ENCODE measurements around the gene TPD52L2. TPM values are rescaled to one million over a fixed set of nuclear protein-coding genes. Genes with fewer than 3 reads are reported as not detected.
A peak's percentile ranks its signal among the peaks of the same experiment; 100 is the strongest.

Gene TPD52L2
- total RNA-seq: 10 to 100 TPM; 39.3 to 42.0 TPM
- polyA plus RNA-seq: 10 to 100 TPM; 56.4 to 79.0 (median 68.3) TPM
- total RNA-seq: 19.2 to 57.4 (median 36.5) reads per million in 6 experiments

DNA sequence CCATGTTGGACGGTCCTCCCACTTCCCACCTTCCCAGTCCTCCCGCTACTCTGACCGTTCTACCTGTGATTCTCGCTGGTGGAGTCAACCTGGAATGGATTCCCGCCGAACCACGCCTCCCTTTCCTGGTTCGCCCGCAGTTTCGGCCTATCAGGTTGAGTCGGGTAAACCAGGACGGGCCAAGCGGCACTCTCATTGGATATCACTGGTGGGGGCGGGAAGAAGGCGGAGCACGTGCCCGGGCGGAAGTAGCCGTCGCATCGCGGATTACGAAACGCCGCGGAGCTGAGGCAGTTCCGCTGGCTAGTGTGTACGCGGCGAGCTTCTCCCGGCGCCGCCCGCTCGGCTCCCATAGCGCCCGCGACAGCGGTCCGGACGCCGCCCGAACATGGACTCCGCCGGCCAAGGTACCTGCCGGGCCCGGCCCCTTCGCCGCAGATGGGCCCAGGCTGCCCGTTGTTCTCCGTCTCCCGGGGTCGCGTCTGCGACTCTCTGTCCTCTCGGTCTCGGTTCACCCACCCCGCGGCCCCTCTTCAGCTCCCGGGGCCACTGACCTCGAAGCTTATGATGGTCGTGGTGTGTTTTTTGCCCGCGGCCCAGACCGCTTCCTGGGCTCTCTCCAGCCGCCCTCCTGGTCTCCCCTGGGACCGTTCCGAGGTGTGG, at the start of gene TPD52L2:
Gene TPD52L2, plus strand, starts transcription at position 293 of the 663 bp plus-strand sequence. Its CDS starts 96 bp downstream, at position 389.
- Mint-ChIP-seq H3K4me3 (peak within 1 kb of the TSS; percentile 87 to 99 (median 96)), H3K36me3 (peaks cover 0 to 26% (median 10%) of the 10 kb centered on the region in 3 donors)

GRCh38 chr20:63815615-63816253, 49.3 kb upstream of the TPD52L2 start:
- no peaks in the 10 kb centered on the region for H3K36me3 Mint-ChIP-seq
- H3K4me1 Mint-ChIP-seq: peaks cover 0 to 7% (median 1%) of the 10 kb centered on the region in 4 donors
- H3K27ac Mint-ChIP-seq: peak overlapping the region in 1 of 10 donors; percentile 79
- H3K27me3 Mint-ChIP-seq: no peaks in the 10 kb centered on the region
- ATAC-seq (no peak), DNase-seq (no peak)
- H3K4me3 Mint-ChIP-seq: peak overlapping the region in 1 of 10 donors; percentile 64
- H3K9me3 Mint-ChIP-seq: no peaks in the 10 kb centered on the region
- POLR2A ChIA-PET: no interaction called here

More for the DNA sequence above, at the start of gene TPD52L2:
- peaks cover 18 to 40% (median 37%) of the 10 kb centered on the region in 4 donors for H3K4me1 Mint-ChIP-seq
- POLR2A ChIA-PET: interaction anchor here (0.6 to 3.0 kb wide), 23 partner anchors 9 to 344 kb away, joined by 3 to 23 read pairs (median 5); partner anchors contain the start of genes ARFRP1, GMEB2, LIME1 and PPDPF
- no peaks in the 10 kb centered on the region for H3K9me3 Mint-ChIP-seq
- H3K27ac Mint-ChIP-seq: peak within 1 kb of the TSS; percentile 93 to 99 (median 95)
- ATAC-seq (peak; percentile 88 to 90), DNase-seq (peak; percentile 90 to 98 (median 96))
- no peaks in the 10 kb centered on the region for H3K27me3 Mint-ChIP-seq

DNA sequence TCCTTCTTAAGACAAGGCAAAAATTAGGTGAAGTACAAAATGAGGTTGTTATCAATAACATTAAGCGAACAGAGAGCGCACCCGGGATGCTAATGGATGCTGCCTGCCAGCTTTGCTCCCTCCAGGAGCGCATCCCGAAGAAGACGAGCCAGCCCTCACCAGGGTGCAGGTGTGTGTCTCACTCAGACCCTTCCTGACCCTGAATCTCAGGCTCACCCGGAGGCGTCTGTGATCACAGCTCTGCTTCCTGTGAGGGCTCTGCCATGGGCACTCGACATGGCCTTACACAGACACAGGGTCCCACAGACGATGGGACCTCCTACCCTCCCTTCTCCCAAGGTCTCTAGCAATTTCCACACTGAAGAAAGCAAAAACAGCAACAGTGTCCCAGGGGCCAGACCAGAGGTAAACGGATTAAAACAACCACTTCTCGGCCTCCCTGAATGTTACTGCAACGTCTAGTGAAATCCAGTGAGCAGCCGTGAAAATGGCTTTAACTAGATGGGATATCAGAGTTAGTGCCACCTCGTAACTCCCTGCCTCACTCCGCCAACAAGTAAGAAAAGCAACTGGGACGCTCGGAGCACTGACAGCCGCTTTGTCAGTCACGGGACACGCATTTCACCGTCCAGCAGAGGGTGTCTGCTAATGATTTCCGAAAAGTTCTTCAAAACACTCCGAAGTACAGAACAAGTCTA, 45.7 kb upstream of the TPD52L2 start:
- Mint-ChIP-seq H3K27ac (peak overlapping the region in 8 of 10 donors; percentile 30 to 82 (median 62)), H3K4me3 (peak overlapping the region in 6 of 10 donors; percentile 0 to 57 (median 26)), H3K36me3 (no peaks in the 10 kb centered on the region), H3K27me3 (peaks cover 3 to 12% (median 4%) of the 10 kb centered on the region in 5 donors), H3K9me3 (no peaks in the 10 kb centered on the region), H3K4me1 (peaks cover 0 to 7% (median 1%) of the 10 kb centered on the region in 4 donors)
- POLR2A ChIA-PET: interaction anchor here (0.6 kb wide), 1 partner anchor 26 kb away, joined by 3 read pairs; no protein-coding TSS in a partner anchor
- DNase-seq (no peak), ATAC-seq (no peak)

DNA sequence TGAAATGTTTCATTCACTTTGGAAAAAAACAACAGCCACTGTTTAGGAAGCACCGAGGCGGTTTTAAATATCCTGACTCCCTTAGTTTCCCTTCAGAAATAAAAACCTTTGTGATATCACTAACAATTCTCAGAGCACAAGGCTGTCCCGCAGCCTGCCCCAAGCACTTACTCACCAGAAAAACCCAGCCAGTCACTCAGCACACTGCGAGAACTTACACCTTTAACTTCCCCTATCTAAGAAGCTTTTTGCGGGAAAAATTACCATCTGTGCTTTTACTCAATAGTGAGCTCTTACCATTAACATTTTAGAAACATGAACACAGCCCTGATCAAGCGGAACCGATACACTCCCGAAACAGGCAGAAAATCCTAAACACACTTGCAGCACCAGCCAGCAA, 43.3 kb upstream of the TPD52L2 start:
- POLR2A ChIA-PET: no interaction called here

GRCh38 chr20:63822276-63822696, 42.8 kb upstream of the TPD52L2 start:
- Mint-ChIP-seq H3K27ac (peak overlapping the region in 1 of 10 donors; percentile 18), H3K4me1 (peaks cover 0 to 7% (median 1%) of the 10 kb centered on the region in 4 donors), H3K9me3 (no peaks in the 10 kb centered on the region), H3K27me3 (peaks cover 8 to 30% (median 18%) of the 10 kb centered on the region in 5 donors), H3K36me3 (no peaks in the 10 kb centered on the region), H3K4me3 (no peak overlapping the region)
- DNase-seq (no peak), ATAC-seq (no peak)
- POLR2A ChIA-PET: no interaction called here

More for the DNA sequence above, 43.3 kb upstream of the TPD52L2 start:
- Mint-ChIP-seq H3K9me3 (no peaks in the 10 kb centered on the region), H3K27me3 (peaks cover 8 to 26% (median 15%) of the 10 kb centered on the region in 5 donors), H3K36me3 (no peaks in the 10 kb centered on the region), H3K4me1 (peaks cover 0 to 7% (median 1%) of the 10 kb centered on the region in 4 donors), H3K27ac (peak overlapping the region in 1 of 10 donors; percentile 18), H3K4me3 (no peak overlapping the region)
- DNase-seq (no peak), ATAC-seq (no peak)

DNA sequence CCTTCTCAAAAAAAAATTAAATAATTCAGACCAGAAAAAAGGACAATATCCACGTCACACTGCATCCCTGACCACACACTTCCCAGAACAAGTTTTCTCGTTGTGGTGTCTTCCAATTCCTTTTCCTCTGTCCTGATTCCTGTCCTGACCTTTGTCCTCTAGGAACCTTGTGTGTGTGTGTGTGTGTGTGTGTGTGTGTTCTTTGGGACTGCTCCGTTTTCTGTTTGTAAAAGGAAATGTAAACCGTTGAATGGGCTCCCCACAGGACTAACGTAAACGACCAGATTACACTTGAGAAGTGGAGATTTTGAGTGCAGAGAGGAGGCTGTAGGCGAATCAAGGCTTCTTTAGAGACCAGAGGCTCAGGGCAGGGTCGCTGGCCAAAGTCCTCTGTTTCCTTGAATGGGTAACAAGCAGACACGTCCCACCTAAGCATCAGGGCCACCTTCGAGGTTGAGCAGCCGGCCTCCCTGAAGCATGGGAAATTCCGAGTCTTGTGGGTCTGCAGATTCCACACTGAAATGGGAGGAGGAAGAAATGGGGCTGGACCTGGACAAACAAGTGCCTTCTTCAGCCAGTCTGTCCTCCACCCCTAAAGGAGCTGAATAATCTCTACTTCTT, 41.3 kb upstream of the TPD52L2 start:
- H3K4me3 Mint-ChIP-seq: no peak overlapping the region
- no peaks in the 10 kb centered on the region for H3K36me3 Mint-ChIP-seq
- H3K4me1 Mint-ChIP-seq: peaks cover 0 to 7% (median 1%) of the 10 kb centered on the region in 4 donors
- H3K9me3 Mint-ChIP-seq: no peaks in the 10 kb centered on the region
- DNase-seq: no peak
- H3K27ac Mint-ChIP-seq: no peak overlapping the region
- ATAC-seq: no peak
- peaks cover 13 to 40% (median 24%) of the 10 kb centered on the region in 5 donors for H3K27me3 Mint-ChIP-seq
- POLR2A ChIA-PET: no interaction called here

DNA sequence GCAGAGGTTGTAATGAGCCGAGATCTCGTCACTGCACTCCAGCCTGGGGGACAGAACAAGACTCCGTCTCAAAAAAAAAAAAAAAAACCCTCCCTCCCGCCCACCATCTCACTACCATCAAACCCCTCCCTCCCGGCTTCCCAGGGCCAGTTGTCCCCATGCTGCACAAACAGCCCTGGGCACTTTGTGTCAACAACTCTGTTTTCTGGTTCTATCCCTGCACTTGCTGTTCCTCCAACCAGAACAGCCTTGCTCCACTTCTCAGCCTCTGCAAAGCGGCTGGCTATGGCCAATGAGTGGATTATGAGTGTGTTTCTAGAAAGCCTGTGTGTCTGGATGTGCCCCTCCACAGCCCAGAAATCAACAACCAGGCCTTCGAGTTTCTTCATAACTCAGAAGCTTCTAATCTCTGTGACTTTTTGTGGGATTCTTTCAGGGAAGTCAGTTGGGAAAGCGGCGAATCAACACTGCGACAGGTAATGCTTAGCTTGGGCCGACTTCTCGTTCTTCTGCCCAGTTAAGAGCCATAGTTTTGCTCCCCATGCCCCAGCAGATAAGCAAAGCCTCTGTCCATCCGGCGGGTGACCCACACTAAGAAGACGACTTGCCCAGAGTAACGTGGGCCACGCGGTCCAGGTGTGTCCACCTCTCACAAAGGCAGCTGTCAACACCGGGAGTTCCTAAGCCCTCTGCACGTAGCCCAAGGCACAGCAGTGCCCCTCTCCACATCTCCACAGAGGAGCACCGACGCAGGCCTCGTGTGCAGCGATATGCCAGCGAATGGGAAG, 39.5 kb upstream of the TPD52L2 start:
- DNase-seq: no peak
- H3K4me3 Mint-ChIP-seq: no peak overlapping the region
- H3K27me3 Mint-ChIP-seq: peaks cover 22 to 54% (median 38%) of the 10 kb centered on the region in 5 donors
- no peak for ATAC-seq
- peaks cover 0 to 5% (median 5%) of the 10 kb centered on the region in 3 donors for H3K36me3 Mint-ChIP-seq
- no peaks in the 10 kb centered on the region for H3K9me3 Mint-ChIP-seq
- peak overlapping the region in 1 of 10 donors; percentile 59 for H3K27ac Mint-ChIP-seq
- POLR2A ChIA-PET: no interaction called here
- H3K4me1 Mint-ChIP-seq: peaks cover 8 to 13% (median 9%) of the 10 kb centered on the region in 4 donors

- DNase-seq: no peak
- H3K4me1 Mint-ChIP-seq: peaks cover 8 to 13% (median 9%) of the 10 kb centered on the region in 4 donors
- no peak overlapping the region for H3K27ac Mint-ChIP-seq
- H3K36me3 Mint-ChIP-seq: peaks cover 0 to 5% (median 5%) of the 10 kb centered on the region in 3 donors
- H3K4me3 Mint-ChIP-seq: no peak overlapping the region
- H3K9me3 Mint-ChIP-seq: no peaks in the 10 kb centered on the region
- peaks cover 22 to 54% (median 37%) of the 10 kb centered on the region in 5 donors for H3K27me3 Mint-ChIP-seq
- POLR2A ChIA-PET: no interaction called here
- ATAC-seq: no peak
Measured at GRCh38 chr20:63826753-63827152, 38.3 kb upstream of the TPD52L2 start.

- ATAC-seq (no peak), DNase-seq (no peak)
- Mint-ChIP-seq H3K9me3 (no peaks in the 10 kb centered on the region), H3K27ac (no peak overlapping the region), H3K4me3 (peak overlapping the region in 1 of 10 donors; percentile 19), H3K4me1 (peaks cover 8 to 13% (median 9%) of the 10 kb centered on the region in 4 donors), H3K27me3 (peaks cover 22 to 51% (median 36%) of the 10 kb centered on the region in 5 donors), H3K36me3 (peaks cover 0 to 5% (median 5%) of the 10 kb centered on the region in 3 donors)
- POLR2A ChIA-PET: no interaction called here
Measured at GRCh38 chr20:63828124-63828523, 36.9 kb upstream of the TPD52L2 start.

- POLR2A ChIA-PET: no interaction called here
- no peak for ATAC-seq
- H3K27me3 Mint-ChIP-seq: peaks cover 22 to 53% (median 36%) of the 10 kb centered on the region in 5 donors
- H3K4me3 Mint-ChIP-seq: peak overlapping the region in 2 of 10 donors; percentile 19 to 58
- no peak for DNase-seq
- peaks cover 0 to 5% (median 5%) of the 10 kb centered on the region in 3 donors for H3K36me3 Mint-ChIP-seq
- peaks cover 8 to 13% (median 9%) of the 10 kb centered on the region in 4 donors for H3K4me1 Mint-ChIP-seq
- H3K9me3 Mint-ChIP-seq: no peaks in the 10 kb centered on the region
- no peak overlapping the region for H3K27ac Mint-ChIP-seq
Measured at GRCh38 chr20:63828545-63828944, 36.5 kb upstream of the TPD52L2 start.

- peak overlapping the region in 1 of 10 donors; percentile 83 for H3K4me3 Mint-ChIP-seq
Measured at GRCh38 chr20:63828951-63829350, 36.1 kb upstream of the TPD52L2 start.

More at GRCh38 chr20:63828951-63829350, 36.1 kb upstream of the TPD52L2 start:
- Mint-ChIP-seq H3K27me3 (peaks cover 19 to 50% (median 34%) of the 10 kb centered on the region in 5 donors), H3K4me1 (peaks cover 8 to 13% (median 9%) of the 10 kb centered on the region in 4 donors), H3K36me3 (peaks cover 0 to 5% (median 5%) of the 10 kb centered on the region in 3 donors), H3K27ac (no peak overlapping the region), H3K9me3 (no peaks in the 10 kb centered on the region)
- POLR2A ChIA-PET: no interaction called here
- DNase-seq (no peak), ATAC-seq (no peak)
